NCI-H187 treated with DMSO at 0.1 percent for 48 hours (cell line): ENCODE results near the gene CRYZL1.

Source experiments
- DNase-seq: peaks from one replicate; lab custom pipeline; 2025; lab: John Stamatoyannopoulos, UW

Gene CRYZL1

DNA sequence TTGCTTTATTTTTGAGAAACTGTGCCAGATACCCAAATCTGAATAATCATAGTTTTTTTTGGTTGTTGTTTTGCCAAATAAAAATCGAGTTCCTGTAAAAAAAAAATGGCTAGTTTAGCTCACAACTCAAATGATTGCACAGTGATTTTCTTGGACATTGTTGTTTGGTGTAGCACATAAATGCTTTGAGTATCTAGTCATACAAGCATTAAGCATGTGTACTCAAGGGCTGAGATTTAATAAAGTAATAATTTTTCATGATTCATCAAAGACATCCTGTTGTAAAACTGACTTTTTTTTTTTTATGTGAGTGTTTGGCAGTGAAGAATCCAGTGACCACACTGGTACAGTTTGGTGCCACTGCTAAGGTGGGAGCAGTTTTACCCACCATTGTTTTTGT, 19.6 kb upstream of the CRYZL1 start:
- no peak for DNase-seq

GRCh38 chr21:33660406-33660805, 18.9 kb upstream of the CRYZL1 start:
- DNase-seq: no peak

DNA sequence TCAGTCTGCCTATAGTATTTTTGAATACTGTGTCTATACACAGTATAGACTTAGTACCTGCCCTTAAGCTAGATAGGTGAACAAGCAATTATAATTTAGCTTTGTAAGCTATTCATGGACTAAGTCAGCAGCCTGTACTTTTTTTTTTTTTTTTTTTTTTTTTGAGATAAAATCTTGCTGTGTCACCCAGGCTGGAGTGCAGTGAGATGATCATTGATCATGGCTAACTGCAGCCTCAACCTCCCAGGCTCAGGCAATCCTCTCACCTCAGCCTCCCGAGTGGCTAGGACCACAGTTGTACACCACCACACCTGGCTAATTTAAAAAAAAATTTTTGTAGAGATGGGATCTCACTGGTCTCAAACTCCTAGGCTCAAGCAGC, 18.0 kb upstream of the CRYZL1 start:
- no peak for DNase-seq

- no peak for DNase-seq
These were observed 17.5 kb upstream of the CRYZL1 start for GRCh38 chr21:33658919-33659567.

DNA sequence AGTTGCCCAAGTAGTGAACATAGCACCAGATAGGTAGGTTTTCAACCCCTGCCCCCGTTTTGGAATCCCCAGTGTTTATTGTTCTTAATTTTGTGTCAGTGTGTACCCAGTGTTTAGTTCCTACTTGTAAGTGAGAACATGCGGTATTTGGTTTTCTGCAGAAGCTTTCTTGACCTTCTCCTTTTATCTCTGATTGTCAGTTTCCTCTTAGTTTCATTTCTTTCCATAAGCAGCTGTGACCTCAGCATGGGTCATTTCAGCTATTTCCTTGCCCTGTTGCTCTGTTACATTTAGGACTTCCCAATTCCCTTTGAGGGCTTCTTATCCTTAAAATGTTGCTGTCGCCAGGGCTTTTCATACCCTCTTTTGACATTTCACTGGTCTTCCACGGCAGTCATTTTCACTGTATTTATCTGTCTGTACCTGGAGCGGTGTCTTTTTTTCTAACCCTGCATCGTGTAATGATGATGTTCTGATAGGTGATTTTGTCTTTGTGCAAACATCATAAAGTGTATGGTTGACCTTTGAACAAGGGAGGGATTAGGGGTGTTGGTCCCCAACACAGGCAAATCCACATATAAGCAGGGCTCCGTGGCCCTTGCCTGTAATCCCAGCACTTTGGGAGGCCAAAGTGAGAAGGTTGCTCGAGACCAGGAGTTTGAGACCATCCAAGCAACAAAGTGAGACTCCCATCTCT, 15.7 kb upstream of the CRYZL1 start:
- no peak for DNase-seq

DNA sequence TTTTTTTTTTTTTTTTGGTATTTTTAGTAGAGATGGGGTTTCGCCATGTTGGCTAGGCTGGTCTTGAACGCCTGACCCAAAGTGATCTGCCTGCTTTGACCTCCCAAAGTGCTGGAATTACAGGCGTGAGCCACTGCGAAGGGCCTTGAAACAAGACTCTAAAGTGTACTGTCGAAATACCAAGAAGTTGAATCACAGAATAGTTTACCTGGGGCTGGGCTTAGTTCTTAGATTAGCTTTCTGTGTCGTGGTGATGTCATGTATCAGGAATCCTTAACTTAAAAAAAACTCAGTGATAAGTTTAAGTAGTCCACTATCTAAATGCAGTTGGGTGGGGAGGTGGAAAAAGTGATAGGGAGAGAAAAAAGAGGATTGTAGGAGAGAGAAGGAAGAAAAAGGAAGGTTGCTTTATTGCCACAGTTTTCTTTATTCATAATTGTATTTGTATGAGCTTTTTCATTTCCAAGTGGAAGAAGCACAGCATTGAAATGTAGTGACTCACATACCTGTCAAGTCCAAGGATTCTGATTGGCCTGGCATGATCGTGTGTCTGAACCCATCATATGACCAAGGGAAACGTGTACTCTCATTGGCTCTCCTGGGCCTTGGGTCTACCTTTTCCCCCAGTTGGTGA, 14.2 kb upstream of the CRYZL1 start:
- no peak for DNase-seq

DNA sequence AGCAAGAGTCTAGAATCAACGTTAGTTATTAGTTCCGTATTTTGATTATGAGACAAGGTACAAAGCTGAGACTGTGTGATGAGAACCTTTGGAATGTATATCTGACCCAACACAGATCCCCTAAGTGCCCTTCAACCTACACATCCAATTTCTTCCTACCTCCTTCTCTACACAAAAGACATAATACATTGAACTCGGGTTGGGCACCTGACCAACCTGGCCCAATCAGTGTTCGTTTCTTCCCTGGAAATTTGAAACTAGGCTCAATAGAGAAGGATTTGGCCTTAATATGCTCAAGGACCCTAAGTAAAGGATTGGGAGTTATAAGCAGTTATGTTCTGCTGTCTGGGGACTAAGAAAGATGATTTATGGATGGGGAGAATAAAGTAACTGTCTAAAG, 12.9 kb upstream of the CRYZL1 start:
- no peak for DNase-seq

- no peak for DNase-seq
These were observed 10.6 kb upstream of the CRYZL1 start for GRCh38 chr21:33651965-33652680.

DNA sequence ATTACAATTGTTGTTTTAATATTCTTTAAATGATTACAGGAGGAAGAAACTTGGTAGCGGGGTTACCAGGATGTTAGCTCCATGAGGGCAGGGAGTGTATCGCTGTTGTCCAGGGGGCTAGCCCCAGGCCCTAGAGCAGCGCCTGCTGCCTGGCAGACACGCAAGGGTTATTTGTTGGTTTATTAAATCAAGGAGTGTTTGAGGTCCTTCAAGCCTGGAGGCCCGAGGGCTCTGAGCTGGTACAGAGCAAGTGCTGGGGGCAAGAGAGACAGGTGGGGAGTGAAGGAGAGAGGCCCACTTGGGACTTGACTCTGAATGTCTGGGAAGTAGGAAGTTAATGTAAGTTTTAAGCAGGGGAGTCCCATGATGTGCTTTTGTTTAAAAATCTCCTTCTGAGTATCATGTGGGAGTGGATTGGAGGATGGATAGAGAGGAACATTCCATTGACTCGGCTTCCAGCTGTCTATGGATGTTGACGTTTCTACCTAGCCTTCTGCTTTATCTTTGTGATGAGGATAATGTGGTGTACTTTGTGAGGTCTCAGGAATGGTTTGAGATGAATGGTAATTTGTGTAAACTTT, 9.5 kb upstream of the CRYZL1 start:
- DNase-seq: no peak

DNA sequence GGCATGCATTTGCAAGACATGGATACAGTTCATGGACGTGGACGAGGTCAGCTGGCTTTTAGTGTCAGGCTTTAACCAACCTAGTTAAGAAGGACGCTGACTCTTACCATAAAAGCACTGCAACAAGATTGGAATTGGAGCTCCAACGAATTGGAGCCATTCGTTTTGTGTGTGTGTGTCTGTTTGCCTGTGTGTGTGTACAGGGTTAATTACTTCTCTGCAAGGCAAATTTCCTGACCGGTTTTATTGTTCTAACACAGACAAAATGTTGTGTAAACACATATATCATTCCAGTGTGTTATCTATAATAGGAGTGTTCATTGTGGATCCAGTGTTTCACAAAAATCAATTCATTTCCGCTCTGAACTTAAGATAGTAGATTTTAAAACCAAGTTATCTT, 8.7 kb upstream of the CRYZL1 start:
- no peak for DNase-seq

DNA sequence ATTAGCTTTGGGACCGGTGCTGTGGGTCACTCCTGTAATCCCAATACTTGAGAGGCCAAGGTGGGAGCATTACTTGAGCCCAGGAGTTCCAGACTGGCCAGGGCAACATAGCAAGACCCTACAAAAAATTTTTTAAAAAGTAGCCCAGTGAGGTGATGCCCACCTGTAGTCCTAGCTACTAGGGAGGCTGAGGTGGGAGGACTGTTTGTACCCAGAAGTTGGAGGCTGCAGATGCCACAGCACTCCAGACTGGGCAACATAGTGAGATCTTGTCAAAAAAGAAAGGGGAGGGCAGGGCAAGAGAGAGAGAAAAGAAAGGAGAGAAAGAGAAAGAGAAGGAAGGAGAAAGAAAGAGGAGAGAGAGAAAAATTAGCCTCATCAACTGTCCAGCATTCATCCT, 7.0 kb upstream of the CRYZL1 start:
- DNase-seq: no peak

DNA sequence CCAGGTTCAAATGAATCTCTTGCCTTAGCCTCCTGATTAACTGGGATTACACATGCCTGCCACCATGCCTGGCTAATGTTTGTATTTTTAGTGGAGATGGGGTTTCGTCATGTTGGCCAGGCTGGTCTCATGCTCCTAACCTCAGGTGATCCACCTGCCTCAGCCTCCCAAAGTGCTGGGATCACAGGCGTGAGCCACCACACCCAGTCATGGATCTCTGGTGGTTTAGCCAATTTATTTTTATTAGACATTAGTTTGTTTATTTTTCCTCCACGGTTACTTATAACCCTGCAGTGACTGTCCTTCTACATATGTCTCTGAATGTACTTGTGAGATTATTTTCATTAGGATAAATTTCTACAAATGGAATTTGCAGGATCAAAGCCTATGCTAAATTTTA, 6.0 kb upstream of the CRYZL1 start:
- DNase-seq: no peak

DNA sequence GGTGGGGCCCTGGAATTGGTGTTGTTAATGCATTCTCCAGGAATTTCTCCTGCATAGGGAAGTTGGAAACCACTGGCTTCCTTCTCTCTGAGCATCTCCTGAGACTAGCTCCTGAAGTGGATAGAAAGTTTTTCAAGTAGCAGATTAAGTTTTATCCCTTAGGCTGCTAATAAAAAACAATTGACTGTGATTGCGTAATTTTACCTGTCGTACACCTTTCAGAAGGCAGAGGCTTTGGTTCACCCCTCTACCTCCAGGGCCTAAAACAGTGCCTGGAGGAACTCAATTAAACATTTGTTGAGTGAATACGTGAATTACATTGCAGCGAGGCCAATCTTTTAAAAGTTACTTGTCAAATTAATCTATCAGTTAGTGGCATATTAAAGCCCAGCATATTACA, 4.2 kb upstream of the CRYZL1 start:
- no peak for DNase-seq

GRCh38 chr21:33644383-33645074, 3.0 kb upstream of the CRYZL1 start:
- DNase-seq: no peak

DNA sequence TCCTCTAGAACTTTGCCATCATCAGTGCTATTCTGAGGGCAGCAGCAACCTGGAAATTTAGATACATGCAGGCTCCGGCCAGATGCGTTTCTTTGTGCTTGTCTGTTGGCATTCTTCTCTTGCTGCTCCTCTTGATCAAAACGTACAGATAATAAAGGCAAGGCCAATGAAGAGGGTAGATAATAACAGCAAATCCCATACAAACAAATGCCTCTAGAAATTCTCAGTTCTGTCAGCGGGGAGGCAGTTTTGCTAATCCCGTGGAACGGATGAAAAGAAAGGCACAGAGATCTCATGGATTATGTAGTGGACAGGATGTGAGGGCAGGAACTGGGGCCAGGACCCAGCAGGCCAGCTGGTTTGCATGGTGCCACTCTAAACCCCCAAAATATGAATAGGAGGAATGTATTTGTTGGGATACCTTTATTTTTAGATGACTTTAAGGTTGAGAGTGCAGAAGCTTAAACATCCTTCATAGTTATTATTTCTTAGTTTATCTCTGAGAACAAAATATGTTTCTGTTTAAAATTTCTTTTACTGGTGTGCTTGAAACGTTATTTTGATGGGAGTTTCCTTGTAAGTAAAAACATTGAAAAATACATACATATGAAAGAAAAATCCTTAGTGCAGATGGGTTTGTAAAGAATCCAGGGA, 2.2 kb upstream of the CRYZL1 start:
- no peak for DNase-seq

GRCh38 chr21:33642896-33643657, 1.5 kb upstream of the CRYZL1 start:
- no peak for DNase-seq

DNA sequence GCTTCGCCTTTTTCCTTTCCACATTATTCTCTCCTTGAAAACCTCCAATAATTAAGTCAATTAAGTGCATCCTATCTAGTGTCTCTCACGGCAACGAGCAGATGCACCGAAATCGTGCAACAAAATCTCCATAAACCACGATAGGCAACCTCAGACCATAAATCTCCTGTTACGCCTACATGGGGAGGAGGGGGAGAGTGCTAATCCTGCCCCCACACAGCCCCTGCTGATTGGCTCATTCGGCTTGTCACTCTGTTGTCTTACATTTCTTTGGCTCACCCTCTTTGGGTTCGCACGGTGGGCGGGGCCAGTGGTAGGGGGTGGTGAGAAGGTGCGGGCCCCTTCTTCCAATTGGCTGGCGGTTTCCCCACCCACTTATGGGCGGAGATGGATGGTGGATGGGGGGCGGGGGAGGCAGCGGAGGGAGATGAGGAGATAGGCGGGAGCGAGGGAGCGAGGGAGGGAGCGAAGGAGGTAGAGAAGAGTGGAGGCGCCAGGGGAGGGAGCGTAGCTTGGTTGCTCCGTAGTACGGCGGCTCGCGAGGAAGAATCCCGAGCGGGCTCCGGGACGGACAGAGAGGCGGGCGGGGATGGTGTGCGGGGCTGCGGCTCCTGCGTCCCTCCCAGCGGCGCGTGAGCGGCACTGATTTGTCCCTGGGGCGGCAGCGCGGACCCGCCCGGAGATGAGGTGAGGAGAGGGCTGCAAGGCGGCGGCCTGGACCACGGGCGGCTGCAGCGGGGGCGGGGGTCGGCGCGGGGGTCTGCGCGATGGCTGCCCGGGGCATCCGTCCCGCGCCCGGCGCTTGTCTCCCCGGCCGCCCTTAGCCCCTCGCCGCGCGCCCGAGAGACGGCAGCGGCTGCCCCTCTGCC, 720 bp upstream of the CRYZL1 start, which contains the start of gene ITSN1:
ITSN1 (plus strand) TSS at position 475 of the 869 bp plus-strand sequence. CDS start 76,328 bp downstream, outside the sequence.
- peak; percentile 96 for DNase-seq

- no peak for DNase-seq
These were observed 717 bp downstream of the CRYZL1 start for GRCh38 chr21:33640697-33641351.

GRCh38 chr21:33634254-33634653, 7.3 kb downstream of the CRYZL1 start:
- no peak for DNase-seq
